Astrocyte (in vitro differentiated cells and primary cell): ENCODE measurements around the gene UVRAG. TPM values are rescaled to one million over a fixed set of nuclear protein-coding genes. Genes with fewer than 3 reads are reported as not detected.

ENCODE experiments used
- DNase-seq: peaks from one replicate; pipeline ENCODE4 v3.0.0-alpha.2; 2010; ENCODE audit warnings: low read depth
- FAIRE-seq: peaks from 2 replicates; lab custom pipeline; 2011; peaks lifted over from hg19 to GRCh38; lab: Jason Lieb, UNC
- H2AFZ ChIP-seq: 2 replicates; pipeline ENCODE4 v1.6.0; 2012; ENCODE audit warnings: low read depth, low read length, inconsistent platforms
- H3K27ac ChIP-seq: 2 replicates; pipeline ENCODE4 v1.5.1; 2011; ENCODE audit warnings: low read depth, low read length, inconsistent platforms
- H3K27me3 ChIP-seq: 2 replicates; pipeline ENCODE4 v1.6.0; 2011; ENCODE audit warnings: low read length, inconsistent platforms; ENCODE audit not compliant: insufficient read depth
- H3K36me3 ChIP-seq: 2 replicates; pipeline ENCODE4 v1.5.1; 2011; ENCODE audit warnings: low read length, inconsistent platforms; ENCODE audit not compliant: insufficient read depth
- H3K4me1 ChIP-seq: 2 replicates; pipeline ENCODE4 v1.5.1; 2011; ENCODE audit warnings: low read length, inconsistent platforms; ENCODE audit not compliant: insufficient read depth
- H3K4me2 ChIP-seq: 2 replicates; pipeline ENCODE4 v1.6.0; 2012; ENCODE audit warnings: low read length, inconsistent platforms
- H3K4me3 ChIP-seq: 2 replicates; pipeline ENCODE4 v1.5.1; 2011; ENCODE audit warnings: low read depth, mild to moderate bottlenecking, low read length, inconsistent platforms; ENCODE audit not compliant: insufficient read depth
- H3K79me2 ChIP-seq: 2 replicates; pipeline ENCODE4 v1.6.0; 2012; ENCODE audit warnings: mild to moderate bottlenecking, low read length, inconsistent platforms; ENCODE audit not compliant: insufficient read depth
- H3K9ac ChIP-seq: 2 replicates; pipeline ENCODE4 v1.6.0; 2012; ENCODE audit warnings: mild to moderate bottlenecking, low read length, inconsistent platforms
- H3K9me3 ChIP-seq: 2 replicates; pipeline ENCODE4 v1.5.1; 2012; ENCODE audit warnings: low read depth, mild to moderate bottlenecking, low read length, inconsistent platforms; ENCODE audit not compliant: insufficient read depth
- H4K20me1 ChIP-seq: 2 replicates; pipeline ENCODE4 v1.6.0; 2012; ENCODE audit warnings: low read length, inconsistent platforms; ENCODE audit not compliant: insufficient read depth
- H3K27ac Mint-ChIP-seq: one replicate; pipeline ENCODE4 v1.8.0; 2021; ENCODE audit warnings: mild to moderate bottlenecking, mixed read lengths; ENCODE audit not compliant: unreplicated experiment
- H3K27me3 Mint-ChIP-seq: one replicate; pipeline ENCODE4 v1.8.0; 2021; ENCODE audit warnings: low read depth, mixed read lengths; ENCODE audit not compliant: unreplicated experiment
- H3K36me3 Mint-ChIP-seq: one replicate; pipeline ENCODE4 v1.8.0; 2021; ENCODE audit warnings: low read depth, mixed read lengths; ENCODE audit not compliant: unreplicated experiment
- H3K4me1 Mint-ChIP-seq: one replicate; pipeline ENCODE4 v1.8.0; 2021; ENCODE audit warnings: low read depth, mixed read lengths; ENCODE audit not compliant: unreplicated experiment
- H3K4me3 Mint-ChIP-seq: one replicate; pipeline ENCODE4 v1.8.0; 2021; ENCODE audit warnings: mild to moderate bottlenecking, moderate library complexity, mixed read lengths; ENCODE audit not compliant: unreplicated experiment
- H3K9me3 Mint-ChIP-seq: one replicate; pipeline ENCODE4 v1.8.0; 2021; ENCODE audit warnings: mild to moderate bottlenecking, mixed read lengths; ENCODE audit not compliant: unreplicated experiment
- CTCF ChIP-seq: IDR thresholded peaks from 2 replicates; pipeline ENCODE4 v1.5.1; 2011; ENCODE audit warnings: low read depth, mild to moderate bottlenecking, inconsistent platforms, low read length, moderate library complexity; ENCODE audit not compliant: insufficient read depth
- EZH2 ChIP-seq: IDR thresholded peaks from 2 replicates; pipeline ENCODE4 v1.6.1; 2012; ENCODE audit warnings: mild to moderate bottlenecking, low read length, inconsistent platforms; ENCODE audit not compliant: insufficient read depth
- total RNA-seq: library from RNA; stranded (reverse); gene quantifications from 2 replicates; pipeline ENCODE4 v1.2.1, GENCODE V29; 2021

Gene UVRAG
- total RNA-seq, 1 donor from 2014 or later, result 15.3 TPM

- no peak for DNase-seq
- peaks cover 4% of the 10 kb centered on the region for H3K36me3 Mint-ChIP-seq
- no peaks in the 10 kb centered on the region for H3K27me3 ChIP-seq
- H3K4me3 ChIP-seq, result no peak overlapping the region
- no peak overlapping the region for H3K4me3 Mint-ChIP-seq
- no peak overlapping the region for H3K9ac ChIP-seq
- TF ChIP-seq CTCF (no peak), EZH2 (no peak)
- no peaks in the 10 kb centered on the region for H3K4me1 Mint-ChIP-seq
- H3K27ac Mint-ChIP-seq, result no peak overlapping the region
- H3K9me3 Mint-ChIP-seq, result no peaks in the 10 kb centered on the region
- H3K36me3 ChIP-seq, result no peaks in the 10 kb centered on the region
- no peaks in the 10 kb centered on the region for H3K27me3 Mint-ChIP-seq
- H4K20me1 ChIP-seq, result peaks cover 4% of the 10 kb centered on the region
- H3K9me3 ChIP-seq, result no peaks in the 10 kb centered on the region
- H3K27ac ChIP-seq, result no peak overlapping the region
- no peak overlapping the region for H2AFZ ChIP-seq
- FAIRE-seq, result no peak
- no peaks in the 10 kb centered on the region for H3K79me2 ChIP-seq
- H3K4me2 ChIP-seq, result no peak overlapping the region
- no peaks in the 10 kb centered on the region for H3K4me1 ChIP-seq
These were observed 103.3 kb downstream of the UVRAG start for GRCh38 chr11:75918331-75918730.

DNA sequence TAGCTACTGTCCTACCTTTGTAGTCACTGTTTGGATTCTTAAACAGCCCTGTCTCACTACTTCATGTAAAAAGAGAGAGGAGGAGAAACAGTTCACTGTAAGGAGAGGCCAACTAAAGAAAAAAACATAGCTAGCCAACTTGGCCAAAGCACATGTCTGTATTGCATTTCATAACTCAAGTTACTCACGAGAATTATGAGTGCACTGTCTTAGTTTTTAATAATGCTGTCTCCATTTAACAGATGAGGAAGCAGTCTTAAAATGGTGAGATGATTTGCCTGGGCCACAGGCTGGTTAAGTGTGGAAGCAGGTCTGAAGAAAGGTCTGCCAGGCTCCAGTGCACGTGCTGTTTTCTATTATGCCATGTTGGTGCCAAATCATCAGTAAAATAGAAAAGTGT, 104.5 kb downstream of the UVRAG start:
- H3K27me3 Mint-ChIP-seq, result no peaks in the 10 kb centered on the region
- no peaks in the 10 kb centered on the region for H3K9me3 ChIP-seq
- H3K4me3 ChIP-seq, result no peak overlapping the region
- H3K27me3 ChIP-seq, result no peaks in the 10 kb centered on the region
- H4K20me1 ChIP-seq, result peaks cover 4% of the 10 kb centered on the region
- no peak overlapping the region for H3K27ac Mint-ChIP-seq
- no peak for FAIRE-seq
- no peak overlapping the region for H3K27ac ChIP-seq
- H3K36me3 Mint-ChIP-seq, result peaks cover 2% of the 10 kb centered on the region
- H3K4me2 ChIP-seq, result no peak overlapping the region
- H3K9me3 Mint-ChIP-seq, result no peaks in the 10 kb centered on the region
- no peak overlapping the region for H2AFZ ChIP-seq
- H3K79me2 ChIP-seq, result no peaks in the 10 kb centered on the region
- DNase-seq, result no peak
- no peaks in the 10 kb centered on the region for H3K36me3 ChIP-seq
- no peak overlapping the region for H3K4me3 Mint-ChIP-seq
- no peak overlapping the region for H3K9ac ChIP-seq
- H3K4me1 ChIP-seq, result no peaks in the 10 kb centered on the region
- no peaks in the 10 kb centered on the region for H3K4me1 Mint-ChIP-seq
- TF ChIP-seq EZH2 (no peak), CTCF (no peak)

- Histone ChIP-seq H3K27me3 (no peaks in the 10 kb centered on the region), H3K9me3 (no peaks in the 10 kb centered on the region), H3K4me2 (no peak overlapping the region), H4K20me1 (peaks cover 4% of the 10 kb centered on the region), H2AFZ (no peak overlapping the region), H3K27ac (no peak overlapping the region), H3K9ac (no peak overlapping the region), H3K36me3 (no peaks in the 10 kb centered on the region), H3K4me1 (peaks cover 7% of the 10 kb centered on the region), H3K79me2 (no peaks in the 10 kb centered on the region), H3K4me3 (no peak overlapping the region)
- TF ChIP-seq CTCF, result no peak
- TF ChIP-seq EZH2, result no peak
- Mint-ChIP-seq H3K36me3 (peaks cover 2% of the 10 kb centered on the region), H3K9me3 (no peaks in the 10 kb centered on the region), H3K4me1 (peaks cover 8% of the 10 kb centered on the region), H3K27me3 (no peaks in the 10 kb centered on the region), H3K27ac (no peak overlapping the region), H3K4me3 (no peak overlapping the region)
- no peak for DNase-seq
- FAIRE-seq, result no peak
These were observed 105.8 kb downstream of the UVRAG start for GRCh38 chr11:75920848-75921247.
